ENCODE data around the gene CNOT2. TPM values are rescaled to one million over a fixed set of nuclear protein-coding genes. Genes with fewer than 3 reads are reported as not detected.

The CNOT2 gene
- polyA plus RNA-seq, 1 of the 3 experiments (the other 2 are of a cell fraction) = 45.3 TPM

GRCh38 chr12:70332236-70332635 lies 89.0 kb downstream of the CNOT2 start:
- H3F3A ChIP-seq (replicated peaks; ENCODE audit: insufficient read depth) = peaks cover 9% of the 10 kb centered on the region
- no peaks in the 10 kb centered on the region; a peak in 2 of 4 replicates for H3K4me1 ChIP-seq (ENCODE audit: control insufficient read depth in 1 of 2, insufficient read depth in 2 of 2, low read depth in 1 of 2, low read length in 1 of 2)
- peaks cover 39 to 52% of the 10 kb centered on the region in 2 experiments for H3K36me3 ChIP-seq (replicated peaks in 1 of 2; ENCODE audit: control insufficient read depth in 1 of 2, insufficient read depth in 2 of 2, low read length in 1 of 2)
- ChIA-PET CTCF (no interaction called here), POLR2A (no interaction called here)
- TF ChIP-seq, protein P1, sequence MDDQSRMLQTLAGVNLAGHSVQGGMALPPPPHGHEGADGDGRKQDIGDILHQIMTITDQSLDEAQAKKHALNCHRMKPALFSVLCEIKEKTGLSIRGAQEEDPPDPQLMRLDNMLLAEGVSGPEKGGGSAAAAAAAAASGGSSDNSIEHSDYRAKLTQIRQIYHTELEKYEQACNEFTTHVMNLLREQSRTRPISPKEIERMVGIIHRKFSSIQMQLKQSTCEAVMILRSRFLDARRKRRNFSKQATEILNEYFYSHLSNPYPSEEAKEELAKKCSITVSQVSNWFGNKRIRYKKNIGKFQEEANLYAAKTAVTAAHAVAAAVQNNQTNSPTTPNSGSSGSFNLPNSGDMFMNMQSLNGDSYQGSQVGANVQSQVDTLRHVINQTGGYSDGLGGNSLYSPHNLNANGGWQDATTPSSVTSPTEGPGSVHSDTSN (IDR thresholded peaks at IDR 0.05) = no peak
- TF ChIP-seq, protein P2, sequence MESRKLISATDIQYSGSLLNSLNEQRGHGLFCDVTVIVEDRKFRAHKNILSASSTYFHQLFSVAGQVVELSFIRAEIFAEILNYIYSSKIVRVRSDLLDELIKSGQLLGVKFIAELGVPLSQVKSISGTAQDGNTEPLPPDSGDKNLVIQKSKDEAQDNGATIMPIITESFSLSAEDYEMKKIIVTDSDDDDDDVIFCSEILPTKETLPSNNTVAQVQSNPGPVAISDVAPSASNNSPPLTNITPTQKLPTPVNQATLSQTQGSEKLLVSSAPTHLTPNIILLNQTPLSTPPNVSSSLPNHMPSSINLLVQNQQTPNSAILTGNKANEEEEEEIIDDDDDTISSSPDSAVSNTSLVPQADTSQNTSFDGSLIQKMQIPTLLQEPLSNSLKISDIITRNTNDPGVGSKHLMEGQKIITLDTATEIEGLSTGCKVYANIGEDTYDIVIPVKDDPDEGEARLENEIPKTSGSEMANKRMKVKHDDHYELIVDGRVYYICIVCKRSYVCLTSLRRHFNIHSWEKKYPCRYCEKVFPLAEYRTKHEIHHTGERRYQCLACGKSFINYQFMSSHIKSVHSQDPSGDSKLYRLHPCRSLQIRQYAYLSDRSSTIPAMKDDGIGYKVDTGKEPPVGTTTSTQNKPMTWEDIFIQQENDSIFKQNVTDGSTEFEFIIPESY (IDR thresholded peaks at IDR 0.05; ENCODE audit: borderline replicate concordance, low read depth) = no peak
- TF ChIP-seq MXI1 (IDR thresholded peaks at IDR 0.05; ENCODE audit: low read depth, low read length) = no peak
- no peak for TF ChIP-seq TAF1 (IDR thresholded peaks at IDR 0.05; ENCODE audit: borderline replicate concordance, low read depth, low read length)
- TF ChIP-seq TEAD4 (IDR thresholded peaks at IDR 0.05; ENCODE audit: borderline replicate concordance, insufficient read depth) = no peak
- TF ChIP-seq FOXJ3 (CRISPR knock-in tag; IDR thresholded peaks at IDR 0.05) = no peak
- TF ChIP-seq USF2 (IDR thresholded peaks at IDR 0.05; ENCODE audit: borderline replicate concordance, low read depth, low read length) = no peak
- no peak for TF ChIP-seq TCF12 (IDR thresholded peaks at IDR 0.05)
- no peak for TF ChIP-seq RXRA (IDR thresholded peaks at IDR 0.05; ENCODE audit: borderline replicate concordance, low read depth)
- TF ChIP-seq SMC3 (IDR thresholded peaks at IDR 0.05; ENCODE audit: low read depth, low read length) = no peak
- TF ChIP-seq MAX (IDR thresholded peaks at IDR 0.05; ENCODE audit: low read depth) = no peak
- TF ChIP-seq NFIC (IDR thresholded peaks at IDR 0.05; ENCODE audit: borderline replicate concordance) = no peak
- no peak for TF ChIP-seq POLR2AphosphoS5 (IDR thresholded peaks at IDR 0.05; ENCODE audit: low read depth, low read length)
- TF ChIP-seq, protein P3, sequence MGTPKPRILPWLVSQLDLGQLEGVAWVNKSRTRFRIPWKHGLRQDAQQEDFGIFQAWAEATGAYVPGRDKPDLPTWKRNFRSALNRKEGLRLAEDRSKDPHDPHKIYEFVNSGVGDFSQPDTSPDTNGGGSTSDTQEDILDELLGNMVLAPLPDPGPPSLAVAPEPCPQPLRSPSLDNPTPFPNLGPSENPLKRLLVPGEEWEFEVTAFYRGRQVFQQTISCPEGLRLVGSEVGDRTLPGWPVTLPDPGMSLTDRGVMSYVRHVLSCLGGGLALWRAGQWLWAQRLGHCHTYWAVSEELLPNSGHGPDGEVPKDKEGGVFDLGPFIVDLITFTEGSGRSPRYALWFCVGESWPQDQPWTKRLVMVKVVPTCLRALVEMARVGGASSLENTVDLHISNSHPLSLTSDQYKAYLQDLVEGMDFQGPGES (IDR thresholded peaks at IDR 0.05; ENCODE audit: low read depth, low read length) = no peak
- no peak for TF ChIP-seq REST (IDR thresholded peaks at IDR 0.05; ENCODE audit: low read depth, low read length)
- no peak for TF ChIP-seq RFX5 (IDR thresholded peaks at IDR 0.05; ENCODE audit: low read length)
- no peak for TF ChIP-seq FOXM1 (IDR thresholded peaks at IDR 0.05; ENCODE audit: low read depth)
- TF ChIP-seq SIN3A (IDR thresholded peaks at IDR 0.05; ENCODE audit: borderline replicate concordance, low read depth, low read length) = no peak
- TF ChIP-seq GATA2 (CRISPR knock-in tag; IDR thresholded peaks at IDR 0.05) = no peak
- no peak for TF ChIP-seq CHD2 (IDR thresholded peaks at IDR 0.05; ENCODE audit: low read length, partially characterized antibody)
- no peak overlapping the region for H3K27ac ChIP-seq (ENCODE audit: low read depth in 2 of 2, low read length in 1 of 2)
- peaks cover 25% of the 10 kb centered on the region for H3K79me2 ChIP-seq (ENCODE audit: insufficient read depth)
- no peak overlapping the region for H3K9ac ChIP-seq
- no peak for DNase-seq
- no peaks in the 10 kb centered on the region for H3K27me3 ChIP-seq (ENCODE audit: insufficient read depth)
- H4K20me1 ChIP-seq (ENCODE audit: insufficient read depth) = no peaks in the 10 kb centered on the region
- no peaks in the 10 kb centered on the region for H3K9me3 ChIP-seq
- no peak overlapping the region for H3K4me2 ChIP-seq
- no peak overlapping the region for H2AFZ ChIP-seq (ENCODE audit: low read depth)
- H3K9me2 ChIP-seq = no peaks in the 10 kb centered on the region
- no peak overlapping the region for H3K4me3 ChIP-seq (ENCODE audit: low read depth in 2 of 2, low read length in 1 of 2)

Data from SK-N-SH (cell line).